Activated naive CD4-positive, alpha-beta T cell treated with anti-CD3 and anti-CD28 coated beads, Interleukin-2, amount 50 U/mL, for 72 hours (primary cell): Measurements from ENCODE around the gene GOLPH3. TPM values are rescaled to one million over a fixed set of nuclear protein-coding genes. Genes with fewer than 3 reads are reported as not detected.

Source experiments
- ATAC-seq, 2 donors: fragments of 150-1000 bp; cut with Tn5 transposase; 2 replicates each; pipeline ENCODE4 v1.10.0; 2021; ENCODE audit warnings: mild to moderate bottlenecking in 2 of 2, moderate library complexity in 2 of 2
- DNase-seq, 2 donors: peaks; one replicate each; pipeline ENCODE4 v3.0.0; 2021 to 2022; ENCODE audit warnings: low spot score in 2 of 2
- H3K27ac Mint-ChIP-seq, 2 donors: one replicate each; pipeline ENCODE4 v1.8.0; 2022; ENCODE audit warnings: mild to moderate bottlenecking in 2 of 2, mixed read lengths in 2 of 2
- H3K36me3 Mint-ChIP-seq, 2 donors: one replicate each; pipeline ENCODE4 v1.8.0; 2022; ENCODE audit warnings: mixed read lengths in 2 of 2
- H3K9me3 Mint-ChIP-seq, 2 donors: one replicate each; pipeline ENCODE4 v1.8.0; 2022; ENCODE audit warnings: mixed read lengths in 2 of 2
- total RNA-seq, 2 donors: library from RNA; stranded (reverse); gene quantifications; one replicate each; pipeline ENCODE4 v1.2.3, GENCODE V29; 2022

Gene GOLPH3
- total RNA-seq, 2 donors from 2014 or later: 35.9 to 56.9 TPM

GRCh38 chr5:32076699-32077695 lies 97.1 kb downstream of the GOLPH3 start:
- Mint-ChIP-seq H3K9me3 (no peaks in the 10 kb centered on the region), H3K36me3 (no peaks in the 10 kb centered on the region), H3K27ac (no peak overlapping the region)
- peak in 1 of 2 donors; percentile 46 for ATAC-seq
- peak in 1 of 2 donors; percentile 27 for DNase-seq

Other genes starting within 250 kb of the GOLPH3 start
- 10 to 100 TPM; 13.3 to 24.8 TPM for gene MTMR12, start 138.6 kb upstream of the GOLPH3 start, total RNA-seq